ENCODE data around the gene NIT2. TPM values are rescaled to one million over a fixed set of nuclear protein-coding genes. Genes with fewer than 3 reads are reported as not detected.

Gene NIT2, protein sequence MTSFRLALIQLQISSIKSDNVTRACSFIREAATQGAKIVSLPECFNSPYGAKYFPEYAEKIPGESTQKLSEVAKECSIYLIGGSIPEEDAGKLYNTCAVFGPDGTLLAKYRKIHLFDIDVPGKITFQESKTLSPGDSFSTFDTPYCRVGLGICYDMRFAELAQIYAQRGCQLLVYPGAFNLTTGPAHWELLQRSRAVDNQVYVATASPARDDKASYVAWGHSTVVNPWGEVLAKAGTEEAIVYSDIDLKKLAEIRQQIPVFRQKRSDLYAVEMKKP
- 10 to 100 TPM; 28.0 to 36.8 TPM for total RNA-seq

DNA sequence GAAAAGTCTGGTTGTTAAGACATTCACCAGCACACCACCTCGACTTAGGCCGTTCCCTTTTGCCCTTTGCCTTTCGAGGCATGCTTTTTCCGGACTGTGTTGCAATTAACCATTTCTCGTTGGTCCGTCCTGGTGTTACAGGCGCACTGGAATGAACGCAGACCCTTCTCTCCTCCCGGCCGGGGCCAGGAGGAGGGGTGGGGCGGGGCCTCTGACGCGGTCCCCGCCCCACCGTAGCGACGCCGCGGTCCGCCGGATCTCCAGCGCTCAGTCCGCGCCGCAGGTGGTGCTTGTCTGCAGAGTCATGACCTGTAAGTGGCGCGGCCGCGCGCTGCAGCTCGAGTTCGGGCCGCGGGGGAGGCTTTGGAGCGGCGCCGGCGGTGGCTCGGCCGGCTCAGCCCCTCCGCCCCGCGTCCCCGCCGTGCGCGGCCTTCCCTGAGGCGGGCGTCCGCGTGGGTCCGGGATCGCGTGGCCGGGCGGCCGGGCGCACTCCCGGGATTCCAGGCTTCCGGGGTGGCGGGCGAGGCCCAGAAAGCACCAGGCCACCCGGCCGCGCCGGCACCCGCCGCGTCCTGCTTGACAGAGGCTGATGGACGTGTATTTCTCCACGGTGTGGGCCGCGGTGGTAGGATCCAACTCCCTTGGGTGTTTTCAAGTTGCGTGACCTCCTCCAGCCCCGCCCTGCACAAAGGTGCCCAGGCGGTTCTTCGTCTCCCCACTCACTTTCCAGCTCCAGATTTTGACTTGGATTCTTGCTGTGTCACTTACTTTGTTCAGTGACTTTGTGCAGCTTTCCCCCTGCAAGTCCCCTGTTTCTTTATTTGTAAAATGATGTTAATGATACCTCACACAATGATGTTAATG lies at the start of gene NIT2:
TSS of gene NIT2 (plus strand) at position 270 of the 864 bp plus-strand sequence. CDS start at position 305, 35 bp downstream.

GRCh38 chr3:100400780-100401673 lies 66.5 kb downstream of the NIT2 start, which contains the start of the genes LNP1 and TOMM70:
LNP1 (plus strand) TSS chr3:100401539; CDS start chr3:100429730, 28,191 bp downstream.
TOMM70 (minus strand) TSS chr3:100401089; CDS start chr3:100400949, 140 bp downstream.

Other genes with a start within 250 kb of the NIT2 start
- under 1 TPM in 1 of 2 donors, not detected in 1; under 0.01 TPM for gene FILIP1L, start 220.3 kb upstream of the NIT2 start, total RNA-seq
- gene TBC1D23, start 73.8 kb upstream of the NIT2 start, total RNA-seq, result 10 to 100 TPM; 29.6 to 32.7 TPM
- gene TOMM70, start 66.3 kb downstream of the NIT2 start, total RNA-seq, result 10 to 100 TPM; 39.9 to 57.6 TPM
- gene LNP1, start 66.8 kb downstream of the NIT2 start, total RNA-seq, result 1 to 10 TPM; 2.3 to 2.4 TPM
- 1 to 10 TPM; 7.9 to 9.7 TPM for gene TMEM45A, start 157.9 kb downstream of the NIT2 start, total RNA-seq